A549 treated with RU486 at 1 μM for 4 hours (cell line): ENCODE measurements around the gene RGMA. TPM values are rescaled to one million over a fixed set of nuclear protein-coding genes. Genes with fewer than 3 reads are reported as not detected.

ENCODE experiments used
- total RNA-seq: library from RNA; stranded (reverse); fragments of 200-300 nt; extraction: Qiagen RNA extraction; gene quantifications from 5 replicates; pipeline ENCODE4 v1.2.3, GENCODE V29; 2022; ENCODE audit warnings: low read depth

The RGMA gene
- total RNA-seq: 0.15 to 0.39 TPM (median 0.18 TPM) in 5 replicates

GRCh38 chr15:93088981-93089726, at the start of gene RGMA:
TSS of gene RGMA (minus strand) at chr15:93089211. CDS start at chr15:93088932, 279 bp downstream.

Other genes starting within 250 kb of the RGMA start
- 28.5 to 31.6 TPM (median 28.9 TPM) in 5 replicates for gene CHD2, start 188.9 kb downstream of the RGMA start, total RNA-seq